Measurements from ENCODE around the gene RAF1. TPM values are rescaled to one million over a fixed set of nuclear protein-coding genes. Genes with fewer than 3 reads are reported as not detected.

RAF1 gene
- total and polyA plus RNA-seq, 9 of the 15 experiments (the other 6 are each of a cell fraction or from before 2014, with no cell fraction given), result 28.0 to 183 (median 85.6) TPM

DNA sequence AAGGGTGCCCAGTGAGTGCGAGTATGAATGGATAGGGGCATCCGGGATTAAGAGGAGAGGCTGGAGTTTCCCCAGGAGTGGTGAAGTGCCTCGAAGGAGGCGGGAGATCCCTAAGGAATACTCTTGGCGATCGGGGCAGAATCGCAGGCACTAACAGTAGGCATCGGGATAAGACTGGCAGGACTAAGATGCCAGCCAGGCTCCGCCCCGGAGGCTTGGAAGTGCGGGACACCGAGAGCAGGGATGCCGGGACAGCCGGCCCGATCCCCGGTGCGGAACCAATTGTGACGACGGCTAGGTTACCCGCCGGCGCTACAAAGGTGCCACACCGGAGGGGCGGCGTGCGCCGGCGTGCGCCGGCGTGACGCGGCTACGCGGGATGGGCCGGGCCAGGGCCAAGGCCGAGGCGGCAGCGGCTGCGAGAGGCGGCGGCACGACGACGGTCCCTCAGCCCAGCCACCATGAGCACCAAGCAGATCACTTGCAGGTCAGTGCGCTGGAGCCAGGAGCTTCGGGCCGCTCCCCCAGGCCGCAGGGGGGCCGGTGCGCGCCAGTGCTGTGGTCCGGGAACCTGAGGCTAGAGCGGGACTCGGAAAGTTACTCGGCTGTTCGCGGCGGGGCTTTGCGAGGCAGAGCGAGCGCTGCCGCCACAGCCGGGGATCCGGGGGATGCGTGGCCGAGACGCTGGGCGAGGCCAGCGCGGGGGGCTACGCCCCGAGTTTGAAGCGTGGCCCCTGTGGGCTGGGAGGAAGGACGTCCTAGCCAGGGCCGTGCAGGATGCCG is 107.0 kb downstream of the RAF1 start, which contains the start of gene MKRN2 (continued):
- peak; percentile 86 for TF ChIP-seq E2F1 (CRISPR knock-in tag; IDR thresholded peaks at IDR 0.05)
- TF ChIP-seq MBD2 (IDR thresholded peaks at IDR 0.05; ENCODE audit: borderline replicate concordance, low read depth), result peak; percentile 81
- TF ChIP-seq, protein P1, sequence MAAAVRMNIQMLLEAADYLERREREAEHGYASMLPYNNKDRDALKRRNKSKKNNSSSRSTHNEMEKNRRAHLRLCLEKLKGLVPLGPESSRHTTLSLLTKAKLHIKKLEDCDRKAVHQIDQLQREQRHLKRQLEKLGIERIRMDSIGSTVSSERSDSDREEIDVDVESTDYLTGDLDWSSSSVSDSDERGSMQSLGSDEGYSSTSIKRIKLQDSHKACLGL (CRISPR knock-in tag; IDR thresholded peaks at IDR 0.05; ENCODE audit: borderline replicate concordance, poor library complexity, severe bottlenecking), result peak; percentile 38
- no peak for TF ChIP-seq BCL6 (CRISPR knock-in tag; IDR thresholded peaks at IDR 0.05)
- no peak for TF ChIP-seq ILK (tag; IDR thresholded peaks at IDR 0.05; ENCODE audit: borderline replicate concordance, low read depth)
- TF ChIP-seq ZNF239 (CRISPR knock-in tag; IDR thresholded peaks at IDR 0.05), result no peak
- 0 out of 2 replicates have a peak, but pooled peaks have one; percentile 4 for TF ChIP-seq OTX1 (CRISPR knock-in tag; IDR thresholded peaks at IDR 0.05)
- TF ChIP-seq ZBTB11 (CRISPR knock-in tag; IDR thresholded peaks at IDR 0.05), result peak; percentile 99 to 100 (median 99)
- peak; percentile 53; the same call in 1 of the 2 replicates for TF ChIP-seq ZNF589 (CRISPR knock-in tag; IDR thresholded peaks at IDR 0.05; ENCODE audit: low read depth)
- no peak for TF ChIP-seq NUFIP1 (IDR thresholded peaks at IDR 0.05; ENCODE audit: partially characterized antibody)
- no peak for TF ChIP-seq ERF (CRISPR knock-in tag; IDR thresholded peaks at IDR 0.05)
- no peak for TF ChIP-seq TSC22D4 (tag; IDR thresholded peaks at IDR 0.05)
- TF ChIP-seq FIP1L1 (IDR thresholded peaks at IDR 0.05; ENCODE audit: low read depth, low read length, poor library complexity, severe bottlenecking), result peak; percentile 99
- TF ChIP-seq CBX1 (IDR thresholded peaks at IDR 0.05; ENCODE audit: low read depth), result peak; percentile 99
- no peak for TF ChIP-seq KAT2B (IDR thresholded peaks at IDR 0.05; ENCODE audit: low read depth, low read length)
- TF ChIP-seq KLF16 (IDR thresholded peaks at IDR 0.05), result peak; percentile 76; the same call in 1 of the 2 replicates
- TF ChIP-seq EGR1 (conservative IDR thresholded peaks at IDR 0.05), result peak; percentile 61
- 0 out of 2 replicates have a peak, but pooled peaks have one; percentile 18 for TF ChIP-seq NBN (IDR thresholded peaks at IDR 0.05; ENCODE audit: low read depth)
- peak; percentile 86 for TF ChIP-seq HNRNPL (IDR thresholded peaks at IDR 0.05; ENCODE audit: low read depth, low read length)
- TF ChIP-seq RFX5 (IDR thresholded peaks at IDR 0.05; ENCODE audit: low read depth, low read length), result 0 out of 2 replicates have a peak, but pooled peaks have one; percentile 36
- no peak for TF ChIP-seq RBM39 (optimal IDR thresholded peaks at IDR 0.05; ENCODE audit: low read depth, low read length)

All from K562 (cell line).